Duodenal mucosa (tissue), 2 donors: ENCODE measurements around the gene TADA1.

ENCODE experiments used
- H3K27ac ChIP-seq: one replicate; pipeline ENCODE4 v1.7.0; 2013; ENCODE audit warnings: low read depth, low read length
- H3K27me3 ChIP-seq, 2 donors: one replicate each; pipeline ENCODE4 v1.7.0; 2013; ENCODE audit warnings: low read length in 2 of 2, control low read depth in 1 of 2; ENCODE audit not compliant: insufficient read depth in 2 of 2, control insufficient read depth in 1 of 2
- H3K36me3 ChIP-seq, 2 donors: one replicate each; pipeline ENCODE4 v1.7.0; 2013; ENCODE audit warnings: low read length in 2 of 2, control low read depth in 1 of 2; ENCODE audit not compliant: insufficient read depth in 2 of 2, control insufficient read depth in 1 of 2
- H3K4me1 ChIP-seq, 2 donors: one replicate each; pipeline ENCODE4 v1.7.0; 2013; ENCODE audit warnings: low read length in 2 of 2, control low read depth in 1 of 2; ENCODE audit not compliant: insufficient read depth in 2 of 2, control insufficient read depth in 1 of 2
- H3K4me3 ChIP-seq, 2 donors: one replicate each; pipeline ENCODE4 v1.7.0; 2013; ENCODE audit warnings: low read length in 2 of 2, low read depth in 1 of 2
- H3K9ac ChIP-seq, 2 donors: one replicate each; pipeline ENCODE4 v1.7.0; 2013; ENCODE audit warnings: low read length in 2 of 2, low read depth in 1 of 2
- H3K9me3 ChIP-seq, 2 donors: one replicate each; pipeline ENCODE4 v1.7.0; 2013; ENCODE audit warnings: low read length in 2 of 2, control low read depth in 1 of 2; ENCODE audit not compliant: control insufficient read depth in 1 of 2

Gene TADA1

DNA sequence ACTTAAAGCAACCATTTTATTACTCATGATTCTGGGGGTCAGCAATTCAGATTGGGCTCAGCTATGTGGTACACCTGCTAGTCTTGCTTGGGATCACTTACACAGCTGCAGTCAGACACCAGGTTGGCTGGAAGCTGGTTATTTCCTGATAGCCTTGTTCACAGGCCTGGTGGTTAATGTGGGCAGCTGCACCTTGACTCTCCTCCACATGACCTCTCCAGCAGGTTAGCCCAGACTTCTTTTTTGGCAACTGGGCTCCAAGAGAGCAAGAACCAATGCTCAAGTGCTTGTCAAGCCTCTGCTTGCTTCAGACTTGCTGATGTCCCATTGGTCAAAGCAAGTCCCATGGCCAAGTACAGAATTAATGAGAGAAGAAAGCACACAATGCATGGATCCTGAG, 48.6 kb downstream of the TADA1 start:
- H3K27me3 ChIP-seq = peaks cover 0 to 4% of the 10 kb centered on the region in 2 donors
- H3K27ac ChIP-seq = no peak overlapping the region
- H3K9me3 ChIP-seq = peaks cover 5 to 10% of the 10 kb centered on the region in 2 donors
- H3K36me3 ChIP-seq = no peaks in the 10 kb centered on the region
- no peak overlapping the region for H3K9ac ChIP-seq
- no peaks in the 10 kb centered on the region for H3K4me1 ChIP-seq
- no peak overlapping the region for H3K4me3 ChIP-seq

DNA sequence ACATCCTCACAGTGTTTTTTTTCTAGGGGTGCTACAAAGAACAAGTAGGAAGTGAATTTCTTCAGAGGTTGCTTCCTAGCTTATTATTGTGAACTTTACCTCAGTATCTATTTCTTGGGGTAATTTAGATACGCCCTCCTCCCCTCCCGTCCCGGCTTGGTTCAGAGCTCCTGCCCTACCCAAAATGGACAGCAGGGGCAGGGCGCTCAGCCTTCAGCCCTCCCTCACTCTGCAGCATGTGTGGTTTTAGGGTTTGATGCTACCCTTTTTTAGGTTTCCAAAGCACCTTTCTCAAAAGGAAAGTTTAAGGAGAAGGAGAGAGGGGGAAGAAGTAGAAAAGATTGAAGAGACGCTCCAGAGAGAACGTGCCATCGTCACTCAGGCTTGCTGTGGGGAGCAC, 53.7 kb downstream of the TADA1 start:
- H3K27me3 ChIP-seq = no peaks in the 10 kb centered on the region
- H3K36me3 ChIP-seq = no peaks in the 10 kb centered on the region
- H3K27ac ChIP-seq = no peak overlapping the region
- H3K9ac ChIP-seq = no peak overlapping the region
- peaks cover 0 to 3% of the 10 kb centered on the region in 2 donors for H3K9me3 ChIP-seq
- H3K4me3 ChIP-seq = no peak overlapping the region
- no peaks in the 10 kb centered on the region for H3K4me1 ChIP-seq

DNA sequence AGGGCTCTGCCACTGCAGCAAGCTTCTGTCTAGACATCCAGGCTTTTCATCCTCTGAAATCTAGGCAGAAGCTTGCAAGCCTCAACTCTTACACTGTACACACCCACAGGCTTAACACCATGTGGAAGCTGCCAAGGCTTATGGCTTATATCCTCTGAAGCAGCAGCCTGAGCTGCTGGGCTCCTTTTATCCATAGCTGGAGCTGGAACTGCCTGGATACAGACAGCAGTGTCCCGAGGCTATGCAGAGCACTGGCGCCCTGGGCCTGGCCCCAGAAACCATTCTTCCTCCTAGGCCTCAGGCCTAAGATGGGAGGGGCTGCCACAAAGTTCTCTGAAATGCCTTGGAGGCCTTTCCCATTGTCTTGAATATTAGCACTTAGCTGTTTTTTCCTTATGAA, 56.1 kb downstream of the TADA1 start:
- Histone ChIP-seq H3K27ac (no peak overlapping the region), H3K36me3 (no peaks in the 10 kb centered on the region), H3K4me1 (no peaks in the 10 kb centered on the region), H3K4me3 (no peak overlapping the region), H3K27me3 (peaks cover 0 to 3% of the 10 kb centered on the region in 2 donors), H3K9ac (no peak overlapping the region), H3K9me3 (peaks cover 3 to 4% of the 10 kb centered on the region in 2 donors)

DNA sequence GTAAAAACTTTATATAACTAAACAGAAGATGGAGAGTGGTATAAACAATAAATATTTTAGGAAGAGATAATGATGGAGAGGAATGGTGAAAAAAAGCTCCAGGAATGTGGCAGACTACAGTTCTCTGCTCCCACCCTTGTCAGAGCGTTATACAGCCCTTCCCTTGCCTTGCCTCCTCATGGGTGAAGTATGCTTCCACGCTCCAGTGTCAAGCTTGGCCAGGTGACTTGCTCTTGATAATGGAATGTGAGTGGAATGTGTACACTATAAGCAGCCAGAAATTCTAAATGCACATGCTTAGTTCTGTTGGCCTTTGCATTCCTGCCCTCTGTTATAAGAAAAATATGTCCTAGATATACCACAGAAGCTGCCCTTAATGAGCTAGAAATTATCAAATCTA, 61.5 kb downstream of the TADA1 start:
- peaks cover 0 to 3% of the 10 kb centered on the region in 2 donors for H3K27me3 ChIP-seq
- no peaks in the 10 kb centered on the region for H3K36me3 ChIP-seq
- no peak overlapping the region for H3K9ac ChIP-seq
- peaks cover 6 to 9% of the 10 kb centered on the region in 2 donors for H3K4me1 ChIP-seq
- H3K27ac ChIP-seq = no peak overlapping the region
- H3K4me3 ChIP-seq = no peak overlapping the region
- peaks cover 0 to 4% of the 10 kb centered on the region in 2 donors for H3K9me3 ChIP-seq

DNA sequence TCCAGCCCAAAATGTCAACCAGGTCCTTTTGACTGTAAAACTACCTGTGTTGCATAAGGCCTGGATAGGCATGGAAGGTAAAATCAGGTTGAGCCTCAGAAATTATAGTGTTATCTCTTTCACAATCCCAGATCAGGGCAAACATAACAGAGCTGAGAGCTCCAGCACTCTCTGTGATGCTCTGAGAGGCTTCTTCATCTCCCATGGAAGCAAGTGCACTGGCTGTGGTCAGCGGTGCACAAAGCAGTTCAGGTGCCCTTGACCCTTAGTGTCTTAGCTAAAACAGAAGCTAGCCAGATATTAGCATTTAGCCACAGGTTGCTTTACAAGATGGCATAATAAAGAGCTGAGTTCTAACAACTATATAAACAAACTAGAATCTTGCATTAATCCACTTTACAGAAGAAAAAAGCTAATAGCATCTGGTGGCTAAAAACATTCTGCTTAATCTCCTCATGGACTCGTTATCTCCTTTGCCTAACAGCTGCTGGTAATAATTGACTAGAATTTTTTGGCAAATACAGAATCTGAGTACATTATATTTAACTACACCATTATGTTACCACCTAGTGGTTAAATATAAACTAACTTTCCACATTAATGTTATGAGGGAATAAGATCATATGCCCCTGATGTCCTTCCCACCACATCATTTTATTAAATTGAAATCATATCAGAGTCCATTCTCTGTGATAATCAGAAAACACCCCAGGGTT, 62.4 kb downstream of the TADA1 start:
- H3K27ac ChIP-seq = no peak overlapping the region

DNA sequence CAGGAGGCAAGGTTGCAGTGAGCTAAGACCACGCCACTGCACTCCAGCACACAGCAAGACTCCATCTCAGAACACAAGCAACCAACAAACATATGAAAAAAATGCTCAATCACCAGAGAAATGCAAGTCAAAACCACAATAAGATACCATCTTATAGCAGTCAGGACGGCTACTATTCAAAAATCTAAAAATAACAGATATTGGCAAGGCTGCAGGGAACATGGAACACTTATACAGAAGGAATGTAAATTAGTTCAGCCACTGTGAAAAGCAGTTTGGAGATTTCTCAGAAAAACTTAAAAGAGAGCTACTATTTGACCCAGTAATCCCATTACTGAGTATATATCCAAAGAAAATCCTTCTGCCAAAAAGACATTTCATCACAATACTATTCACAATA, 64.4 kb downstream of the TADA1 start:
- peaks cover 0 to 4% of the 10 kb centered on the region in 2 donors for H3K9me3 ChIP-seq
- peaks cover 0 to 3% of the 10 kb centered on the region in 2 donors for H3K27me3 ChIP-seq
- no peak overlapping the region for H3K27ac ChIP-seq
- peaks cover 6 to 9% of the 10 kb centered on the region in 2 donors for H3K4me1 ChIP-seq
- no peaks in the 10 kb centered on the region for H3K36me3 ChIP-seq
- H3K4me3 ChIP-seq = no peak overlapping the region
- H3K9ac ChIP-seq = no peak overlapping the region

More for the DNA sequence above, 62.4 kb downstream of the TADA1 start:
- peaks cover 0 to 3% of the 10 kb centered on the region in 2 donors for H3K27me3 ChIP-seq
- H3K9ac ChIP-seq = no peak overlapping the region
- H3K36me3 ChIP-seq = no peaks in the 10 kb centered on the region
- no peak overlapping the region for H3K4me3 ChIP-seq
- H3K9me3 ChIP-seq = peaks cover 0 to 4% of the 10 kb centered on the region in 2 donors
- H3K4me1 ChIP-seq = peaks cover 6 to 9% of the 10 kb centered on the region in 2 donors

DNA sequence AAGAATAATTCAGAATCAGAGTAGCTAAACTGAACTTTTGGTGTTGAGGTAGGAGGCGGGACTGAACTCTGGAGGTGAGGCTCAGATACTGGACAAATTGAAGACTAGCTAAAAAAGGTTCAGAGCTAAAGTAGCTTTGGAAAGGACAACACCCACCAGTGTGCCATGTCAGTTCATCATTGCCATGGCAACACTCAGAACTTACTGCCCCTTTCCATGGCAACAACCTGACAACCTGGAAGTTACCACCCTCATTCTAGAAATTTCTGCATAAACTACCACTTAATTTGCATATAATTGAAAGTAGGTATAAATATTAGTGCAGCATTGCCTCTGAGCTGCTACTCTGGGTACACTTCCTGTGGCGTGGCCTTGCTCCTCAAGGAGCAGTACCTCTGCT, 67.1 kb downstream of the TADA1 start:
- no peak overlapping the region for H3K27ac ChIP-seq
- no peaks in the 10 kb centered on the region for H3K36me3 ChIP-seq
- H3K9me3 ChIP-seq = no peaks in the 10 kb centered on the region
- no peaks in the 10 kb centered on the region for H3K27me3 ChIP-seq
- no peak overlapping the region for H3K4me3 ChIP-seq
- H3K4me1 ChIP-seq = peaks cover 6 to 10% of the 10 kb centered on the region in 2 donors
- H3K9ac ChIP-seq = no peak overlapping the region
